Keratinocyte (primary cell): Measurements from ENCODE around the gene ANKHD1. TPM values are rescaled to one million over a fixed set of nuclear protein-coding genes. Genes with fewer than 3 reads are reported as not detected.

ENCODE experiments used
- DNase-seq: peaks from one replicate; pipeline ENCODE4 v3.0.0-alpha.2; 2011; ENCODE audit warnings: low read depth, missing footprints, low spot score
- FAIRE-seq: peaks from 2 replicates; lab custom pipeline; 2011; peaks lifted over from hg19 to GRCh38; lab: Jason Lieb, UNC
- H2AFZ ChIP-seq: 2 replicates; pipeline ENCODE4 v1.6.0; 2012; ENCODE audit warnings: low read length, control low read depth, inconsistent platforms; ENCODE audit not compliant: control insufficient read depth
- H3K27ac ChIP-seq: 2 replicates; pipeline ENCODE4 v1.5.1; 2011; ENCODE audit warnings: low read length; ENCODE audit not compliant: control insufficient read depth, insufficient read depth
- H3K27me3 ChIP-seq: 3 replicates; pipeline ENCODE4 v1.6.0; 2011; ENCODE audit warnings: low read length; ENCODE audit not compliant: control insufficient read depth, insufficient read depth; ENCODE audit errors: extremely low read depth
- H3K36me3 ChIP-seq, 2 experiments: 2 replicates in 1 of 2; 3 replicates in 1 of 2; pipeline ENCODE4 v1.5.1; 2011; ENCODE audit warnings: low read length in 2 of 2, mild to moderate bottlenecking in 1 of 2; ENCODE audit not compliant: control insufficient read depth in 2 of 2, insufficient read depth in 2 of 2; ENCODE audit errors: extremely low read depth in 1 of 2
- H3K4me1 ChIP-seq: 3 replicates; pipeline ENCODE4 v1.5.1; 2011; ENCODE audit warnings: low read length; ENCODE audit not compliant: control insufficient read depth, insufficient read depth; ENCODE audit errors: extremely low read depth
- H3K4me2 ChIP-seq: 3 replicates; pipeline ENCODE4 v1.6.0; 2011; ENCODE audit warnings: low read depth, low read length; ENCODE audit not compliant: control insufficient read depth, insufficient read depth; ENCODE audit errors: extremely low read depth
- H3K4me3 ChIP-seq, 3 experiments: fragments of 200-600 bp in 1 of 3; sonication (generic) in 1 of 3; 2 replicates in 2 of 3; 3 replicates in 1 of 3; pipeline ENCODE4 v1.5.1; 2011 to 2016; ENCODE audit warnings: low read length in 3 of 3, mild to moderate bottlenecking in 3 of 3, control low read depth in 2 of 3, inconsistent platforms in 1 of 3, low read depth in 1 of 3, mixed read lengths in 1 of 3, mixed run types in 1 of 3, moderate library complexity in 1 of 3; ENCODE audit not compliant: control insufficient read depth in 2 of 3, insufficient read depth in 2 of 3; ENCODE audit errors: extremely low read depth in 1 of 3
- H3K79me2 ChIP-seq: 2 replicates; pipeline ENCODE4 v1.6.0; 2012; ENCODE audit warnings: low read length; ENCODE audit not compliant: control insufficient read depth, insufficient read depth
- H3K9ac ChIP-seq: 3 replicates; pipeline ENCODE4 v1.6.0; 2011; ENCODE audit warnings: low read length; ENCODE audit not compliant: control insufficient read depth, insufficient read depth; ENCODE audit errors: extremely low read depth
- H3K9me1 ChIP-seq: 3 replicates; pipeline ENCODE4 v1.6.0; 2011; ENCODE audit warnings: low read length; ENCODE audit not compliant: control insufficient read depth, insufficient read depth; ENCODE audit errors: extremely low read depth
- H3K9me3 ChIP-seq: 2 replicates; pipeline ENCODE4 v1.5.1; 2012; ENCODE audit warnings: low read depth, low read length; ENCODE audit not compliant: control insufficient read depth
- H4K20me1 ChIP-seq: 3 replicates; pipeline ENCODE4 v1.6.0; 2011; ENCODE audit warnings: low read length; ENCODE audit not compliant: control insufficient read depth, insufficient read depth; ENCODE audit errors: extremely low read depth
- CTCF ChIP-seq, 3 experiments: IDR thresholded peaks in 1 of 3; conservative IDR thresholded peaks in 1 of 3; optimal IDR thresholded peaks in 1 of 3; 2 replicates in 2 of 3; 3 replicates in 1 of 3; pipeline versions ENCODE3 to v1.5.1; 2011; ENCODE audit warnings: low read length in 3 of 3, mild to moderate bottlenecking in 3 of 3, moderate library complexity in 2 of 3, control low read depth in 1 of 3, inconsistent platforms in 1 of 3; ENCODE audit not compliant: insufficient read depth in 2 of 3; ENCODE audit errors: extremely low read depth in 1 of 3
- EZH2 ChIP-seq: IDR thresholded peaks from one replicate; pipeline ENCODE4 v1.6.1; 2012; ENCODE audit warnings: inconsistent platforms, mild to moderate bottlenecking, low read length, moderate library complexity
- dilution Hi-C: fragments of 300-500 bp; cut with MboI; formaldehyde crosslinking; loops from one replicate; pipeline ENCODE4 v1.7.0; 2020; ENCODE audit warnings: low sequenced_read_pairs; ENCODE audit not compliant: extremely low pct_ligation_motif_present
- polyA plus RNA-seq, 5 experiments: library from polyadenylated mRNA; depleted of rRNA in 3 of 5; stranded (reverse) in 3 of 5; stranded (forward) in 1 of 5; unstranded in 1 of 5; fragments of >200 nt; gene quantifications; 1 replicate in 1 of 5; 2 replicates in 3 of 5; 3 replicates in 1 of 5; pipeline versions ENCODE4 v1.2.1 to v1.2.3, GENCODE V29; 2011 to 2012; ENCODE audit warnings: missing spikeins in 2 of 5, low read depth in 1 of 5, low replicate concordance in 1 of 5

Gene ANKHD1
- polyA plus RNA-seq, 1 donor (not counting 4 experiments of a cell fraction or from before 2014, with no cell fraction given), result 65.9 TPM

GRCh38 chr5:140524003-140524402 lies 122.4 kb downstream of the ANKHD1 start:
- H3K36me3 ChIP-seq, result peaks cover 12 to 14% of the 10 kb centered on the region in 2 experiments
- DNase-seq, result no peak
- no peak for FAIRE-seq
- TF ChIP-seq EZH2 (no peak), CTCF (optimal IDR thresholded peaks at IDR 0.05 in 1 of 3, IDR thresholded peaks at IDR 0.05 in 1 of 3, conservative IDR thresholded peaks at IDR 0.05 in 1 of 3; ENCODE audit: extremely low read depth in 1 of 3, insufficient read depth in 2 of 3, low read length in 3 of 3) (no peak)
- no peak overlapping the region for H3K4me3 ChIP-seq
- H4K20me1 ChIP-seq, result no peaks in the 10 kb centered on the region
- dilution Hi-C loops, result no loop called here
- H3K27me3 ChIP-seq, result no peaks in the 10 kb centered on the region
- no peaks in the 10 kb centered on the region for H3K79me2 ChIP-seq
- no peak overlapping the region for H3K4me2 ChIP-seq
- no peak overlapping the region for H3K27ac ChIP-seq
- H3K9ac ChIP-seq, result no peak overlapping the region
- no peaks in the 10 kb centered on the region for H3K9me1 ChIP-seq
- H2AFZ ChIP-seq, result no peak overlapping the region
- H3K9me3 ChIP-seq, result no peaks in the 10 kb centered on the region
- no peaks in the 10 kb centered on the region for H3K4me1 ChIP-seq

GRCh38 chr5:140540227-140540626 lies 138.6 kb downstream of the ANKHD1 start:
- FAIRE-seq, result no peak
- Histone ChIP-seq H3K27me3 (no peaks in the 10 kb centered on the region), H3K27ac (no peak overlapping the region), H3K4me3 (no peak overlapping the region), H4K20me1 (no peaks in the 10 kb centered on the region), H3K9ac (no peak overlapping the region), H3K36me3 (peaks cover 18 to 33% of the 10 kb centered on the region in 2 experiments), H2AFZ (no peak overlapping the region), H3K79me2 (no peaks in the 10 kb centered on the region), H3K4me1 (no peaks in the 10 kb centered on the region), H3K4me2 (no peak overlapping the region), H3K9me1 (no peaks in the 10 kb centered on the region), H3K9me3 (no peaks in the 10 kb centered on the region)
- no peak for DNase-seq
- TF ChIP-seq EZH2 (no peak), CTCF (optimal IDR thresholded peaks at IDR 0.05 in 1 of 3, IDR thresholded peaks at IDR 0.05 in 1 of 3, conservative IDR thresholded peaks at IDR 0.05 in 1 of 3; ENCODE audit: extremely low read depth in 1 of 3, insufficient read depth in 2 of 3, low read length in 3 of 3) (no peak)
- dilution Hi-C loops, result no loop called here
